Activated B cell treated with CpG ODN at 0.5 μM for 24 hours (primary cell): ENCODE results near the gene PIK3R6. TPM values are rescaled to one million over a fixed set of nuclear protein-coding genes. Genes with fewer than 3 reads are reported as not detected.

Experiments
- ATAC-seq: fragments of 200-7000 bp; cut with Tn5 transposase; one replicate; pipeline ENCODE4 v1.10.0; 2021; ENCODE audit warnings: low read depth, mild to moderate bottlenecking, moderate library complexity
- CTCF ChIA-PET: fragments of 350-600 bp; sonication (Branson Sonifier 250); formaldehyde crosslinking; loops from one replicate; lab custom pipeline; 2021; ENCODE audit warnings: antibody characterized with exemption; lab: Charles Lee
- POLR2A ChIA-PET: fragments of 350-600 bp; sonication (Branson Sonifier 250); formaldehyde crosslinking; loops from one replicate; lab custom pipeline; 2021; ENCODE audit warnings: antibody characterized with exemption; lab: Charles Lee
- DNase-seq: peaks from one replicate; pipeline ENCODE4 v3.0.0; 2022
- H3K27ac Mint-ChIP-seq: one replicate; pipeline ENCODE4 v1.8.0; 2020; ENCODE audit warnings: mixed read lengths
- H3K27me3 Mint-ChIP-seq: one replicate; pipeline ENCODE4 v1.8.0; 2021; ENCODE audit warnings: mixed read lengths
- H3K36me3 Mint-ChIP-seq: one replicate; pipeline ENCODE4 v1.8.0; 2021; ENCODE audit warnings: low read depth, mixed read lengths
- H3K4me1 Mint-ChIP-seq: one replicate; pipeline ENCODE4 v1.8.0; 2021; ENCODE audit warnings: mixed read lengths
- H3K4me3 Mint-ChIP-seq: one replicate; pipeline ENCODE4 v1.8.0; 2020; ENCODE audit warnings: mild to moderate bottlenecking, mixed read lengths
- H3K9me3 Mint-ChIP-seq: one replicate; pipeline ENCODE4 v1.8.0; 2020; ENCODE audit warnings: mixed read lengths
- intact Hi-C: fragments of 100-400 bp; cut with micrococcal nuclease; formaldehyde crosslinking; loops from one replicate; pipeline ENCODE4 v1.15.1; 2024
- total RNA-seq: library from RNA; stranded (reverse); gene quantifications from 2 replicates; pipeline ENCODE4 v1.2.3, GENCODE V29; 2022
- TF ChIP-seq, protein P1 (sequence below): fragments of 200-600 bp; IDR thresholded peaks from one replicate; pipeline ENCODE4 v1.8.0; 2022; ENCODE audit warnings: antibody characterized with exemption, mild to moderate bottlenecking

PIK3R6 gene
- total RNA-seq, 1 donor from 2014 or later: 0.91 TPM

DNA sequence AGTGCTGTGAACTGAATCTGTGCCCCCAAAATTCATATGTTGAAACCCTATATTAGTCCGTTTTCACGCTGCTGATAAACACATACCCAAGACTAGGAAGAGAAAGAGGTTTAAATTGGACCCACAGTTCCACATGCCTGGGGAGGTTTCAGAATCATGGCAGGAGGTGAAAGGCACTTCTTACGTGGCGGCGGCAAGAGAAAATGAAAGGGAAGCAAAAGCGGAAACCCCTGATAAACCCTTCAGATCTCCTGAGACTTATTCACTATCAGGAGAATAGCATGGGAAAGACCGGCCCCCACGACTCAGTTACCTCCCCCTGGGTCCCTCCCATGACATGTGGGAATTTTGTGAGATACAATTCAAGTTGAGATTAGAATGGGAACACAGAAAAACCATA is 105.5 kb downstream of the PIK3R6 start:
- no peaks in the 10 kb centered on the region for H3K9me3 Mint-ChIP-seq
- ATAC-seq (no peak), DNase-seq (no peak)
- H3K27ac Mint-ChIP-seq: no peak overlapping the region
- no peaks in the 10 kb centered on the region for H3K4me1 Mint-ChIP-seq
- intact Hi-C loops: no loop called here
- H3K36me3 Mint-ChIP-seq: no peaks in the 10 kb centered on the region
- TF ChIP-seq, protein P1, sequence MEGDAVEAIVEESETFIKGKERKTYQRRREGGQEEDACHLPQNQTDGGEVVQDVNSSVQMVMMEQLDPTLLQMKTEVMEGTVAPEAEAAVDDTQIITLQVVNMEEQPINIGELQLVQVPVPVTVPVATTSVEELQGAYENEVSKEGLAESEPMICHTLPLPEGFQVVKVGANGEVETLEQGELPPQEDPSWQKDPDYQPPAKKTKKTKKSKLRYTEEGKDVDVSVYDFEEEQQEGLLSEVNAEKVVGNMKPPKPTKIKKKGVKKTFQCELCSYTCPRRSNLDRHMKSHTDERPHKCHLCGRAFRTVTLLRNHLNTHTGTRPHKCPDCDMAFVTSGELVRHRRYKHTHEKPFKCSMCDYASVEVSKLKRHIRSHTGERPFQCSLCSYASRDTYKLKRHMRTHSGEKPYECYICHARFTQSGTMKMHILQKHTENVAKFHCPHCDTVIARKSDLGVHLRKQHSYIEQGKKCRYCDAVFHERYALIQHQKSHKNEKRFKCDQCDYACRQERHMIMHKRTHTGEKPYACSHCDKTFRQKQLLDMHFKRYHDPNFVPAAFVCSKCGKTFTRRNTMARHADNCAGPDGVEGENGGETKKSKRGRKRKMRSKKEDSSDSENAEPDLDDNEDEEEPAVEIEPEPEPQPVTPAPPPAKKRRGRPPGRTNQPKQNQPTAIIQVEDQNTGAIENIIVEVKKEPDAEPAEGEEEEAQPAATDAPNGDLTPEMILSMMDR: no peak
- no peak overlapping the region for H3K4me3 Mint-ChIP-seq
- POLR2A ChIA-PET: no interaction called here
- CTCF ChIA-PET: interaction anchor here (1.5 kb wide), 1 partner anchor 133 kb away, joined by 3 read pairs; no protein-coding TSS in a partner anchor
- H3K27me3 Mint-ChIP-seq: peaks cover 13% of the 10 kb centered on the region

DNA sequence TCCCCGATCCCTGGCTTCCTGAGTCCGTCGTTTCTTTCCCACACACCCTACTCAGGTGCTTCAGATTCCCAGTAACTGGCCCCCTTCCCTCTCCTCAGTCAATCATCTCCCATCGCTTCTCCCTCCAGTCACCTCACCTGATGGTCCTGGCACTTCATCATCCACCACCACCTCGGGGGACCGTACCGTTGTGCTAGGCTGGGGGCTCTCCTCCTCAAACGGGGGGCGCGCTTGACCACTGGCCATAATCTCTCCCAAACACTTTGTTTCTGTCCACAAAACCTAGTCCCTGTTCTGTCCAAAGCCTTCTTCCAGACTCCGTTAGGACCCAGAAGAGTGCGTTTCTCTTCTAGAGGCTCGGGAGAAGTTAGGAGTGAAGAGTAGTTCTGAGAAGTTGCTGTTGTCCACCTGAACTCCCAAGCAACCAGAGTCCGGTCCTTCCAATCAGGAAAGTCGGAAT is 109.3 kb downstream of the PIK3R6 start, which contains the start of gene SPDYE4:
TSS of gene SPDYE4 (minus strand) at position 410 of the 460 bp plus-strand sequence. CDS start at position 246, 164 bp downstream.
- Mint-ChIP-seq H3K27me3 (peaks cover 30% of the 10 kb centered on the region), H3K36me3 (no peaks in the 10 kb centered on the region), H3K4me1 (no peaks in the 10 kb centered on the region), H3K4me3 (no peak within 1 kb of the TSS), H3K27ac (no peak within 1 kb of the TSS), H3K9me3 (no peaks in the 10 kb centered on the region)
- POLR2A ChIA-PET: no interaction called here
- TF ChIP-seq, protein P1: no peak
- no peak for ATAC-seq
- CTCF ChIA-PET: no interaction called here
- no peak for DNase-seq
- intact Hi-C loops: no loop called here

DNA sequence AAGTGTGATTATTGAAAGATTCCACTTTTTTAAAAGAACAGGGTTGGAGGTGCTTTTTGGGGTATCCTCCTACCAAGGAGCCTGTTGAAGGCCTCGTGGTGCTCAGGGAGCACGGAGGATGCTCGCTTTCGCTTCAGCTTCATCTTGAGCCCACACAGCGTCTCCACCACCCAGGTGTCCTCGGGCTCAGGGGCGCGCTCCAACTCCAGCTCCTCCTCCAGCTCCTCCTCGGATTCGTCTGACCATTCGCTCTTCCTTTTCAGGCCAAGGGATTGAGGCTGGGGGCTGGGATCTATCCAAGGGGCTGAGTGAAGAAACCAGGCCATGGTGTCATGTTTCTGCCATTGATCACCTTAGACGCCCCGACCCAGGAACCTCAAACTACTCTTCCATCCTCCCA is 110.3 kb downstream of the PIK3R6 start:
- Mint-ChIP-seq H3K4me3 (no peak overlapping the region), H3K9me3 (no peaks in the 10 kb centered on the region), H3K27ac (no peak overlapping the region), H3K4me1 (no peaks in the 10 kb centered on the region), H3K27me3 (peaks cover 30% of the 10 kb centered on the region), H3K36me3 (no peaks in the 10 kb centered on the region)
- TF ChIP-seq, protein P1: no peak
- DNase-seq (no peak), ATAC-seq (no peak)
- POLR2A ChIA-PET: no interaction called here
- intact Hi-C loops: no loop called here
- CTCF ChIA-PET: interaction anchor here (0.7 kb wide), 1 partner anchor 241 kb away, joined by 3 read pairs; no protein-coding TSS in a partner anchor

DNA sequence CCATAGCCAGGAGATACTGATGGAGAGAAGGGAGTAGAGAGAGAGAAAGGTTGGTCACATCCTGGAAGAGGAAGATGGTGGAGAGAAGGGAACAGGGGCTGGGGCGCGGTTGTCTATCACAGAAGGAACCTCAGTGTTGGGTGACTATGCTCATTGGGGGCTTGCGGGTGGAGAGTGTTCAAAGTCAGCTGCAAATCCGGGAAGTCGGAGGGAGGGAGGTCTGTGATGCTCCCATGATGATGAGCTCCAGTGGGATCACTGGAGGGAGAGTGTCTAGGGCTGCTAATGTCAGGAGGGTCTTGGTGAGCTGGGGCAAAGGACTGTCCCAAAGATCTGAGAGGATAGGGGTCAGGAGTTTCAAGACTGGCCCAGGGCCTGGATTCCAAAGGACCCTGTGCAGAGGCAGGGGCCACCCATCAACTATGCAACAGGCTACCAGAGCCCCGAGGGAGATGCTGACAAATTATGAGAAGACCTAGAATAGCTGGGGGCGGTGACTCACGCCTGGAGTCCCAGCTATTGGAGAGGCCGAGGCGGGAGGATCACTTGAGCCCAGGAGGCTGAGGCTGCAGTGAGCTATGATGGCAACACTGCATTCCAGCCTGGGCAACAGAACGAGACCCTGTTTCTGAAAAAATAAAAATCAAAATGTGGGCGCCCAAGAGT is 111.8 kb downstream of the PIK3R6 start:
- POLR2A ChIA-PET: no interaction called here
- no peaks in the 10 kb centered on the region for H3K36me3 Mint-ChIP-seq
- no peaks in the 10 kb centered on the region for H3K9me3 Mint-ChIP-seq
- intact Hi-C loops: no loop called here
- CTCF ChIA-PET: interaction anchor here (1.2 kb wide), 1 partner anchor 139 kb away, joined by 5 read pairs; no protein-coding TSS in a partner anchor
- TF ChIP-seq, protein P1: no peak
- DNase-seq: no peak
- no peak overlapping the region for H3K27ac Mint-ChIP-seq
- ATAC-seq: no peak
- H3K4me1 Mint-ChIP-seq: no peaks in the 10 kb centered on the region
- no peak overlapping the region for H3K4me3 Mint-ChIP-seq
- H3K27me3 Mint-ChIP-seq: peaks cover 30% of the 10 kb centered on the region

DNA sequence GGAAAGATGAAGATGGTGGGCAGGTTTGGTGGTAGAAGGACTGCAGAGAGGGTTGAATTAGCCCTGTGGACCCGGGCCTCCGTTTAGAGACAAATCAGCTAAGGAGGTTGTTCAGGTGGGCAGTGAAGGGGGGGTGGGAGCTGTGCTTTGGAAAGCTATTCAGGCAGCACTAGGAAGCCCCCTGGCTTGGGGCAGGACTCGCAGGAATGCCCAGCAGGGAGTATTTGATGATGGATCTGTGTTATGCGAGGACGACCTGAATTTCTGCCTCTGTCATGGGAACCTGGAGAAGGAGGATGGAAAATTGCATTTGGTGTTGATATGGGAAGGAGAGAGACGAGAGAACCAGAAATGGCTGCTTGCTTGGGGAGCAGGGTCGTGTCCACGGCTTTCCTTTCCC is 112.6 kb downstream of the PIK3R6 start:
- DNase-seq (no peak), ATAC-seq (no peak)
- Mint-ChIP-seq H3K36me3 (no peaks in the 10 kb centered on the region), H3K27me3 (peaks cover 30% of the 10 kb centered on the region), H3K4me1 (no peaks in the 10 kb centered on the region), H3K27ac (no peak overlapping the region), H3K4me3 (no peak overlapping the region), H3K9me3 (no peaks in the 10 kb centered on the region)
- POLR2A ChIA-PET: no interaction called here
- TF ChIP-seq, protein P1: no peak
- intact Hi-C loops: loop anchor here (1.0 kb wide), 2 partner anchors 140 to 243 kb away; no protein-coding TSS in a partner anchor
- CTCF ChIA-PET: interaction anchor here (1.2 to 1.3 kb wide), 2 partner anchors 9 to 243 kb away, joined by 4 to 6 read pairs; no protein-coding TSS in a partner anchor
